ENCODE data around the gene TRIM25.

DNA sequence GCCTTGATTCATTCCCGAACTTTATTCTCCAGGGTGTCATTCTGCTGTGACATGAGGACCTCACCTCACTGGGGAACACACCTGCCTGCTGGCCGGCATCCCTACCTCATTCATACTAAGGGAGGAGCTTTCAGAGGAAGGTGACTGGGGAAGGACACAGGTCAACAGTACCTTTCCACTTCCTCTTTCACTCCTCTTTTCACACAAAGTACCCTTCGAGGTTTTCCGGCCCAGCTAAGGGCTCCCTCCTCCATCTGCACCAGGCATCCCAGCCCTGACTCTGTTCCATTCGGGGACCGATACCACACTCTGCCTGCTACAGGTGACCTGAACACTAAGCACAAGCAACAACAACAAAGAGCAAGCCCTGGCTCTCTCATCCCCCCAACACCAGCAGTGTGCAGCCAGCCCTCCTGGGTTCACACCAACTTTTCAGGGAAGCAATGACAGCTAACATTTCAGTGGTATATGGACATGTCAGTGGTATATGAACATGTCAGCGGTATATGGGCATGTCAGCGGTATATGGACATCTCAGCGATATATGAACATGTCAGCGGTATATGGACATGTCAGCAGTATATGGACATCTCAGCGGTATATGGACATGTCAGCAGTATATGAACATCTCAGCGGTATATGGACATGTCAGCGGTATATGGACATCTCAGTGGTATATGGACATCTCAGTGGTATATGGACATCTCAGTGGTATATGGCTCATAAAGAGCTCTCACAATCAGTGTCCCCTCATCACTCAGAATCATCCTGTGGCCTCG is 16.0 kb downstream of the TRIM25 start:
- TF ChIP-seq, protein P1, sequence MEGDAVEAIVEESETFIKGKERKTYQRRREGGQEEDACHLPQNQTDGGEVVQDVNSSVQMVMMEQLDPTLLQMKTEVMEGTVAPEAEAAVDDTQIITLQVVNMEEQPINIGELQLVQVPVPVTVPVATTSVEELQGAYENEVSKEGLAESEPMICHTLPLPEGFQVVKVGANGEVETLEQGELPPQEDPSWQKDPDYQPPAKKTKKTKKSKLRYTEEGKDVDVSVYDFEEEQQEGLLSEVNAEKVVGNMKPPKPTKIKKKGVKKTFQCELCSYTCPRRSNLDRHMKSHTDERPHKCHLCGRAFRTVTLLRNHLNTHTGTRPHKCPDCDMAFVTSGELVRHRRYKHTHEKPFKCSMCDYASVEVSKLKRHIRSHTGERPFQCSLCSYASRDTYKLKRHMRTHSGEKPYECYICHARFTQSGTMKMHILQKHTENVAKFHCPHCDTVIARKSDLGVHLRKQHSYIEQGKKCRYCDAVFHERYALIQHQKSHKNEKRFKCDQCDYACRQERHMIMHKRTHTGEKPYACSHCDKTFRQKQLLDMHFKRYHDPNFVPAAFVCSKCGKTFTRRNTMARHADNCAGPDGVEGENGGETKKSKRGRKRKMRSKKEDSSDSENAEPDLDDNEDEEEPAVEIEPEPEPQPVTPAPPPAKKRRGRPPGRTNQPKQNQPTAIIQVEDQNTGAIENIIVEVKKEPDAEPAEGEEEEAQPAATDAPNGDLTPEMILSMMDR (IDR thresholded peaks at IDR 0.05; ENCODE audit: poor library complexity): no peak
- TF ChIP-seq EZH2phosphoT487 (IDR thresholded peaks at IDR 0.05; ENCODE audit: low read depth, severe bottlenecking, unreplicated experiment): no peak
- no peak for TF ChIP-seq EZH2 (IDR thresholded peaks at IDR 0.05; ENCODE audit: borderline replicate concordance)
